Measurements from ENCODE around the gene SUCNR1.
"Not testable (repeated sequence)": the region's sequence is repeated elsewhere in the genome, so short reads cannot be mapped to it uniquely, and the experiment has no call there.

SUCNR1 gene

DNA sequence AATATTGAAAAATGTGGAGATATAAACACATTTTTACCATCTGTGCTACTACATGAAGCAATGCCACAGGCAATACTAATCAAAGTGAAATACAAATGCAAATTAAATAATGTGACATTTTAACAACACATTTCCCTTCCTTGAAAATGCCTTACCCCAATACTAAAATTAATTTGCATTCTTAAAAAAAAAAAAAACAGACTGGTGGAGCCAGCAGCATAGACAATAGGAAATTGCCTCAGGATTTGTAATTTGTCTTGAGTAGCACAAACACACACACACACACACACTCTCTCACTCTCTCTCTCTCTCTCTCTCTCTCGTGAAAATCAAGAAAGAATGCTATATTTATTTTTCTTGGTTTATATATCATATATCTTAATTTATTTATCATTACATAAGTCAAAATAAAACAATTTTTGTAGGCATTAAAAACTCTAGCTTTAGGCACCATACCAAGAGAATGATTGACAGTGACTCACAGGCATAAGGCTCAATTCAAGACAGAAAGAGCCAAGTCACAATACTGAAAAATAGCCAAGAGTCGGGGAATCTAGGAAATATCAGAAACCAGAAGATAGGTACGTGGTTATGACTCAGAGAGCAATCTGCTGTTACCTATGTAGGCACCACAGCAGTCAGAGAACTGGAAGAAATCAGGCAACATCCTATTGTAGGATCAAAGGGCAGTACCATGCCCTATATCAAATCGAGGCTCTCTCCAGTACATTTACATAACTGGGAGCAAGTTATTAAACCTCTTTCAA lies 23.0 kb downstream of the SUCNR1 start:
- TF ChIP-seq, protein P1, sequence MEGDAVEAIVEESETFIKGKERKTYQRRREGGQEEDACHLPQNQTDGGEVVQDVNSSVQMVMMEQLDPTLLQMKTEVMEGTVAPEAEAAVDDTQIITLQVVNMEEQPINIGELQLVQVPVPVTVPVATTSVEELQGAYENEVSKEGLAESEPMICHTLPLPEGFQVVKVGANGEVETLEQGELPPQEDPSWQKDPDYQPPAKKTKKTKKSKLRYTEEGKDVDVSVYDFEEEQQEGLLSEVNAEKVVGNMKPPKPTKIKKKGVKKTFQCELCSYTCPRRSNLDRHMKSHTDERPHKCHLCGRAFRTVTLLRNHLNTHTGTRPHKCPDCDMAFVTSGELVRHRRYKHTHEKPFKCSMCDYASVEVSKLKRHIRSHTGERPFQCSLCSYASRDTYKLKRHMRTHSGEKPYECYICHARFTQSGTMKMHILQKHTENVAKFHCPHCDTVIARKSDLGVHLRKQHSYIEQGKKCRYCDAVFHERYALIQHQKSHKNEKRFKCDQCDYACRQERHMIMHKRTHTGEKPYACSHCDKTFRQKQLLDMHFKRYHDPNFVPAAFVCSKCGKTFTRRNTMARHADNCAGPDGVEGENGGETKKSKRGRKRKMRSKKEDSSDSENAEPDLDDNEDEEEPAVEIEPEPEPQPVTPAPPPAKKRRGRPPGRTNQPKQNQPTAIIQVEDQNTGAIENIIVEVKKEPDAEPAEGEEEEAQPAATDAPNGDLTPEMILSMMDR (conservative IDR thresholded peaks at IDR 0.05; ENCODE audit: low read depth, low read length) = no peak
- peak; percentile 23 for DNase-seq (ENCODE audit: low read depth)
- no peak overlapping the region for H3K4me3 ChIP-seq (ENCODE audit: low read depth, low read length)

GRCh38 chr3:151898121-151898520 lies 24.7 kb downstream of the SUCNR1 start:
- DNase-seq (ENCODE audit: low read depth); H3K4me3 ChIP-seq (ENCODE audit: low read depth, low read length): not testable (repeated sequence)

GRCh38 chr3:151898564-151899261 lies 25.3 kb downstream of the SUCNR1 start:
- not testable (repeated sequence) for H3K4me3 ChIP-seq (ENCODE audit: low read depth, low read length); DNase-seq (ENCODE audit: low read depth)

- no peak overlapping the region for H3K4me3 ChIP-seq (ENCODE audit: low read depth, low read length)
- TF ChIP-seq, protein P1 (conservative IDR thresholded peaks at IDR 0.05; ENCODE audit: low read depth, low read length) = no peak
- DNase-seq (ENCODE audit: low read depth) = no peak
Observed at GRCh38 chr3:151899996-151900395, 26.6 kb downstream of the SUCNR1 start.

GRCh38 chr3:151900460-151900859 lies 27.0 kb downstream of the SUCNR1 start:
- no peak for DNase-seq (ENCODE audit: low read depth)
- TF ChIP-seq, protein P1 (conservative IDR thresholded peaks at IDR 0.05; ENCODE audit: low read depth, low read length) = no peak
- no peak overlapping the region for H3K4me3 ChIP-seq (ENCODE audit: low read depth, low read length)

GRCh38 chr3:151900884-151901643 lies 27.6 kb downstream of the SUCNR1 start:
- no peak overlapping the region for H3K4me3 ChIP-seq (ENCODE audit: low read depth, low read length)
- TF ChIP-seq, protein P1 (conservative IDR thresholded peaks at IDR 0.05; ENCODE audit: low read depth, low read length) = no peak
- no peak for DNase-seq (ENCODE audit: low read depth)

GRCh38 chr3:151901644-151902285 lies 28.3 kb downstream of the SUCNR1 start:
- no peak for DNase-seq (ENCODE audit: low read depth)
- no peak overlapping the region for H3K4me3 ChIP-seq (ENCODE audit: low read depth, low read length)
- TF ChIP-seq, protein P1 (conservative IDR thresholded peaks at IDR 0.05; ENCODE audit: low read depth, low read length) = no peak

All from choroid plexus epithelial cell (primary cell).